ENCODE data around the gene EMC6. TPM values are rescaled to one million over a fixed set of nuclear protein-coding genes. Genes with fewer than 3 reads are reported as not detected.

The EMC6 gene
- total and polyA plus RNA-seq, 2 of the 13 experiments (the other 11 are each of a cell fraction or from before 2014, with no cell fraction given): 45.1 to 47.7 TPM

GRCh38 chr17:3715296-3715695, 46.7 kb downstream of the EMC6 start:
- DNase-seq (ENCODE audit: low spot score) (no peak), FAIRE-seq (no peak), ATAC-seq (no peak)
- ChIA-PET CTCF (ENCODE audit: low intra/inter-chr PET ratio, low total read pairs) (no interaction called here), POLR2A (no interaction called here)
- Histone ChIP-seq H3K27ac (ENCODE audit: extremely low read length, insufficient read depth, low read length) (no peak overlapping the region), H3K4me2 (ENCODE audit: low read depth, low read length) (no peak overlapping the region), H3K4me1 (ENCODE audit: insufficient read depth, low read length) (peaks cover 18% of the 10 kb centered on the region), H2AFZ (ENCODE audit: low read length) (no peak overlapping the region), H3K9ac (ENCODE audit: insufficient read depth, low read depth, low read length) (no peak overlapping the region), H4K20me1 (ENCODE audit: insufficient read depth, low read length) (no peaks in the 10 kb centered on the region), H3K9me3 (ENCODE audit: low read length) (no peaks in the 10 kb centered on the region), H3K4me3 (replicated peaks in 1 of 3; ENCODE audit: insufficient read depth in 1 of 3, low read depth in 2 of 3, low read length in 3 of 3) (no peak overlapping the region), H3K79me2 (ENCODE audit: insufficient read depth, low read length) (no peaks in the 10 kb centered on the region), H3K36me3 (replicated peaks in 1 of 2; ENCODE audit: control insufficient read depth in 1 of 2, insufficient read depth in 2 of 2, low read length in 2 of 2) (peaks cover 8 to 39% of the 10 kb centered on the region in 2 experiments; a peak in 4 of 5 replicates), H3K27me3 (ENCODE audit: control insufficient read depth in 1 of 2, insufficient read depth in 2 of 2, low read length in 2 of 2) (no peaks in the 10 kb centered on the region)
- 88% methylated on average over 8 of the region's 8 CpGs for WGBS (ENCODE audit: low lambda C conversion rate)
- no peak for TF ChIP-seq ZNF713 (CRISPR knock-in tag; IDR thresholded peaks at IDR 0.05)
- no peak for TF ChIP-seq ZNF292 (CRISPR knock-in tag; IDR thresholded peaks at IDR 0.05; ENCODE audit: borderline replicate concordance, low read depth)
- TF ChIP-seq FOSL2 (CRISPR knock-in tag; IDR thresholded peaks at IDR 0.05): no peak
- TF ChIP-seq HOXA3 (CRISPR knock-in tag; IDR thresholded peaks at IDR 0.05): no peak
- no peak for TF ChIP-seq ZNF629 (CRISPR knock-in tag; conservative IDR thresholded peaks at IDR 0.05)
- no peak for TF ChIP-seq NFIC (IDR thresholded peaks at IDR 0.05; ENCODE audit: low read length)
- no peak for TF ChIP-seq MIXL1 (CRISPR knock-in tag; IDR thresholded peaks at IDR 0.05)
- TF ChIP-seq CEBPG (CRISPR knock-in tag; IDR thresholded peaks at IDR 0.05): no peak
- TF ChIP-seq, protein P1, sequence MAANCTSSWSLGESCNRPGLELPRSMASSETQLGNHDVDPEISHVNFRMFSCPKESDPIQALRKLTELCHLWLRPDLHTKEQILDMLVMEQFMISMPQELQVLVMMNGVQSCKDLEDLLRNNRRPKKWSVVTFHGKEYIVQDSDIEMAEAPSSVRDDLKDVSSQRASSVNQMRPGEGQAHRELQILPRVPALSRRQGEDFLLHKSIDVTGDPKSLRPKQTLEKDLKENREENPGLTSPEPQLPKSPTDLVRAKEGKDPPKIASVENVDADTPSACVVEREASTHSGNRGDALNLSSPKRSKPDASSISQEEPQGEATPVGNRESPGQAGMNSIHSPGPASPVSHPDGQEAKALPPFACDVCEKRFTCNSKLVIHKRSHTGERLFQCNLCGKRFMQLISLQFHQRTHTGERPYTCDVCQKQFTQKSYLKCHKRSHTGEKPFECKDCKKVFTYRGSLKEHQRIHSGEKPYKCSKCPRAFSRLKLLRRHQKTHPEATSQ (CRISPR knock-in tag; IDR thresholded peaks at IDR 0.05; ENCODE audit: borderline replicate concordance): no peak
- TF ChIP-seq, protein P2, sequence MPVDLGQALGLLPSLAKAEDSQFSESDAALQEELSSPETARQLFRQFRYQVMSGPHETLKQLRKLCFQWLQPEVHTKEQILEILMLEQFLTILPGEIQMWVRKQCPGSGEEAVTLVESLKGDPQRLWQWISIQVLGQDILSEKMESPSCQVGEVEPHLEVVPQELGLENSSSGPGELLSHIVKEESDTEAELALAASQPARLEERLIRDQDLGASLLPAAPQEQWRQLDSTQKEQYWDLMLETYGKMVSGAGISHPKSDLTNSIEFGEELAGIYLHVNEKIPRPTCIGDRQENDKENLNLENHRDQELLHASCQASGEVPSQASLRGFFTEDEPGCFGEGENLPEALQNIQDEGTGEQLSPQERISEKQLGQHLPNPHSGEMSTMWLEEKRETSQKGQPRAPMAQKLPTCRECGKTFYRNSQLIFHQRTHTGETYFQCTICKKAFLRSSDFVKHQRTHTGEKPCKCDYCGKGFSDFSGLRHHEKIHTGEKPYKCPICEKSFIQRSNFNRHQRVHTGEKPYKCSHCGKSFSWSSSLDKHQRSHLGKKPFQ (CRISPR knock-in tag; IDR thresholded peaks at IDR 0.05; ENCODE audit: insufficient replicate concordance): no peak
- TF ChIP-seq CAMTA2 (CRISPR knock-in tag; IDR thresholded peaks at IDR 0.05; ENCODE audit: borderline replicate concordance): no peak
- TF ChIP-seq AHR (CRISPR knock-in tag; IDR thresholded peaks at IDR 0.05): no peak
- no peak for TF ChIP-seq ZNF207 (IDR thresholded peaks at IDR 0.05; ENCODE audit: borderline replicate concordance)
- in situ Hi-C loops (cut with HindIII; ENCODE audit: extremely low pct_ligation_motif_present, low pct_unique_long_range_greater_than_20kb): no loop called here
- intact Hi-C loops (cut with micrococcal nuclease; ENCODE audit: unreplicated experiment): no loop called here
- BruUV-seq (replicated peaks): no TSS peak

All from HepG2 (cell line).